GM18507 (cell line): ENCODE results near the gene PDHX.
A peak's percentile ranks its signal among the peaks of the same experiment; 100 is the strongest.
"Not testable (repeated sequence)": the region's sequence is repeated elsewhere in the genome, so short reads cannot be mapped to it uniquely, and the experiment has no call there.

Source experiments
- DNase-seq: peaks from one replicate; pipeline ENCODE4 v3.0.0; 2011; ENCODE audit warnings: low read depth; ENCODE audit not compliant: insufficient read length; ENCODE audit errors: extremely low spot score
- FAIRE-seq: peaks from 2 replicates; lab custom pipeline; 2011; peaks lifted over from hg19 to GRCh38; lab: Jason Lieb, UNC

PDHX gene

DNA sequence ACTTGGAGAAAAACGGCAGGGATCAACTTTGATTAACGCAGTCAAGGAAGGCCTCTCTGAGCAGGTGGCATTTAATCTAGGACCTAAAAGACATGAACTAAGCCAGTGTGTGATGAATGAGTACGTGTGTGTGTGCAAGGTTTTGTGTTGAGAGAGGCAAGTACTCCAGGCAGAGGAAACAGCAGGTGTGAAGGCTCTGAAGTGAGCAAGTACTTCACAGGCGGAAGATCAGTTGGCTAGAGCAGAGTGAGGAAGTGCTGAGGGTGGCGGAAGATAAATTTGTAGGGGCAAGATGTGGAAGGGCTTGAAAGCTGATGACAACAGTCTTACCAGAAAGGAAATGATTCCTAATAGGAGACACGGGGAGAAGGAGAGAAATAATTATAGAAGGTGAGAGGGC lies 7.0 kb upstream of the PDHX start:
- FAIRE-seq: no peak
- DNase-seq: no peak

DNA sequence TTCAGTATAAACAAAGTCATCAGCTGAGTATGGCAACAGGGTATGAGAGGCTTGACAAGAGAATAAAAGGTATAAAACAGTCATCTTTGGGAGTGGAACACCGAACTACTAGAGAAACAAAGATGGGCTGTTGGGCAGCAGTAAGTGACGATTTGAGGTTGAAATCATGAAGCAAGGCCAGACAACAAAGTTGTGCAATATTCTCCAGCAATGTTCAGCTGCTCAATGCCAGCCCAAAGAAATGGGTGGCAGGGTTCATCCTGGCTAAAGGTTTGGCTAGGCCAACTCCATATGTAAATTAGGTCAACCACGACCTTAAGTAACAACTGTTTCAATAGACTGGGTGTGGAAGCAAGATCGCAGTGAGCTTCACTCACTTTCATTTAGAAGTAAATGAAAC lies 6.5 kb upstream of the PDHX start:
- no peak for FAIRE-seq
- no peak for DNase-seq

DNA sequence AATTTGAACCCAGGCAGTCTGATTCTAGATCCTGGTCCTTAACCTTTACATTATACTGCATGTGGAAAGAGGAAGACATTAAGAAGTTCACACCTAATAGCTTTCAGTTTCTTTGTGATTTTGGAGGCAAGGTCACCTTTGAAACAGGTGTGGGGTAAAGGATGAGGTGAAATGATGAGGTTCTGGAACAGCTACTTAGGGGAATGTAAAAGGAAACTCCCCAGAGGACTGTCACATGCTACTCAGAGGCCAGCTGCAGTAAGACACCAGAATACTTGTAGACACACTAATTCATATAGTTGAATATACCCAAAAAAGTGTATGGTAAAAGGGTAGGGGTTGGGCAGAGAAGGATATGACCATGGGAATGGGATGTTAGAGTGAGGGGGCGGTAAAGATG lies 5.6 kb upstream of the PDHX start:
- DNase-seq (no peak), FAIRE-seq (no peak)

DNA sequence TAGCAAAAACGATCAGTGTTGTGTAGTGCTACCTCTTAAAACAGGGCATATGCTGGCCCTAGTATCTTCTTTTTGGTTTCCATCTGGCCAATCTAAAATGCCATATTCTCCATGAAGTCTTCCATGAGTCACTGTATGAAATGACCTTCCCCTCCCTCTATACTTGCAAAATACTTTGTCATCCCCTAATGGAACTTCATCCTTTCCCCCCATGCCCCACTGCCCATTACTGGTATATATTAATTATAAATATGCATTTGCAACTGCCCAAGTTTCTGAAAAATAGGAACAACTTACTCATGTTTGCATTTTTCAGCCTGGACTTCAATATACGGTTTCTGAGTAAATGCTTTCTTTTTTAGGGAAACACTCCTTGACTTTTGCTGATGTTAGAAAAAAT lies 4.7 kb upstream of the PDHX start:
- DNase-seq: no peak

DNA sequence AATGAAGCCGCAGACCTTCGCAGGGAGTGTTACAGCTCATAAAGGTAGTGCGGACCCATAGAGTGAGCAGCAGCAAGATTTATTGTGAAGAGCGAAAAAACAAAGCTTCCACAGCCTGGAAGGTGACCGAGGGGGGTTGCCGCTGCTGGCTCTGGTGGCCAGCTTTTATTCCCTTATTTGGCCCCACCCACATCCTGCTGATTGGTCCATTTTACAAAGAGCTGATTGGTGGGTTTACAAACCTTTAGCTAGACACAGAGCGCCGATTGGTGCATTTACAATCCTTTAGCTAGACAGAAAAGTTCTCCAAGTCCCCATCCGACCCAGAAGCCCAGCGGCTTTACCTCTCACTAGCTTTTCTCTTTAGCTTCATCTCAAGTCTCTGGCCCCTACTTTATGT lies 2.9 kb upstream of the PDHX start:
- DNase-seq, FAIRE-seq: not testable (repeated sequence)

More for the DNA sequence above, 4.7 kb upstream of the PDHX start:
- FAIRE-seq: no peak

DNA sequence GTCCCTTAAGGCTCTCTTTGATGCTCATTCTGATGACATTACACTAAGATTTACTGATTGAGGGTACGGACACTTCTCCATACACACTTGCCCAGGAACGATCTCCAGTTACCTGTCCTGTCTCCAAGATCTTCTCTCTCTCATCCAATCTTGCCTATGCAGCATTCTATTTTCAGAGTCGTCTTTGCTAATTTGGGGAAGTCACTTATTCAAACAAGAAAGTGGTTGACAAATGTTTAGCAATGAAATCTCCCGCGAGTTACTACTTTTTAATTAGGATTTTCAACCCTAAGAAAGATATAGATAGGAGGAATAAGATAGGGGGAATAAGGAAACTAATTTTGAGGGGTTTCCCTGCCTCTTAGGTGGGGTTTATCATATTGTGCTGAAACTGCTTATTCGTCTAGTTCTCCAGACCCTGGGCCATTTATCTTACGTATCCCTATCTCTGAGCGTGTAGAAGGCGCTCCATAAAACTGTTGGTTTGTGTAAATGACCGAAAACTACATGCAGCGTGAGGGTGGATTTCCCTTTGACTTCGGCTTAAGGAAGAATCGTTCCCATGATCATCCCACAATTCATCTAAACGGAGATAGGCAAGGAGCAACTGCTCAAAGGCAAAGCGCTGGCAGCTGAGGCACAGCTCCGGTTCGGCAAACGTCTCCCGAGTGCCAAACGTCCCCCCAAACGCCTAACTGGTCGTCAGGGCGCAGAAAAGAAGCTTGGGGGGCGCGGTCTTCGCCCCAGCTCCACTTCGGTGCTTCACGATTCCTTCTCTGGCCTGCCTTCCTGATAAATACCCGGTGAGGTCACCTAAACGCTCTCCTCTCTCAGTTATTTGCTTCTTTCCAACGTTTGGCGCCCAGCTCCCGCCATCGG lies 1.0 kb upstream of the PDHX start:
- DNase-seq (no peak), FAIRE-seq (peak; percentile 31)

DNA sequence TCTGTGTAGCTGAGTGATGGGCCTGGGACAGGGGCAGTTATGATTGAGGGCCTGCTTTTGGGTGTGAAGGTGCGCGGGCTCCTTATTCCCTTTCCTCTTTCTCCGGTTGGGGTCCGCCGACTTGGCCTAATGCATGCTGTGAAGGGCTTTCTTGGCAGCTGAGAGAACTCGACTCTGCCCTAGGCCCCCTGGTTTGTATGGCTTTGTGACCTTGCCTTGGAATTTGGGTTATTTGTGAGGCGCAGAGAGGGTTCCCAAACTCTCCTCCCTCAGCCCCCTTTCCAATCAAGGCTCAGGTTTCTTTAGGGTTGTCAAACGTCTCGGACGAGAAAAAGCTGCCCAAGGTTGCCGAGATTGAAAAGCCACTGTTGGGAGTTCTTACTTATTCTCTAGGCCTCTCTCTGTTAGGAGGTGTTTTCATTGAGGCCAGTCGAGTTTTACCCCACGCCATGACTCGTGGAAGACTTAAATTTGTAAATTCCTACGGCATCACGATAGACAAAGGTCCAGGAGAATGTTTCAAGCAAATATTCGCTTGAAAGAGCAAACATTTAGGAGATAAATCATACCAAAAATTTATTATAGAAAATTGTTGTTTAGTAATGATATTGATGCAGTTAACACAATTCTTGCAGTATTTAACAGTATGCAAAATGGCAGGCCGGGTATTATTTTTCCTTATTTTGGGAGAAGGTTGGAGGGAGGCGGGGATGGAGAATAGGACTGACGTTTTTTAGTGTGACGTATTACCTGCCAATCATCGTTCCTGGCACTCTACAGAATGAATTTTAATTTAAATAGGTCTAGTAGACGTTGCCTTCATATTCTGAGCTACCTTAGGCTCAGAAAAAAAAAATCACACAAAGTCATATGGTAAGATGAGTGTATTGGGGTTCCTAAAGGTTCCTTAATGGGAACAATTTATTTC lies 689 bp downstream of the PDHX start:
- DNase-seq: no peak

DNA sequence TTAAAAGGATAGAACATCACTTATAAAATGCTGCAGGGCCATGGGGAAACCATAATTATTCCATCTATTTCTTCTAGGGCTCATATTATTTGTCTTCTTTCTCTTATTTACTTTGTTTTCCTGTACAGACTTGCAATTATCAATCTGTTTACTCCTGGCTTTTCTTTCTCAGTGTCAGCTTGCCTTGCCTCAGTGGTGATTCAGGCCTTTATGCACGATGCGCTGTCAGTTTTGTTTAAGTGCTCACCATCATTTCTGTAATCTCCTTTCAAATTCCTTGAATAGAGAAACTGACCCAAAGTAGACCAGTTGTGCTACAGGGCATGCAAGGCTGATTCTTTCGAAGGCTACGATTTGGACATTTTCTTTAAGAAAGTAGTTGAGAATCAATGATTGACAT lies 4.7 kb downstream of the PDHX start:
- no peak for FAIRE-seq
- no peak for DNase-seq

More for the DNA sequence above, 689 bp downstream of the PDHX start:
- no peak for FAIRE-seq

DNA sequence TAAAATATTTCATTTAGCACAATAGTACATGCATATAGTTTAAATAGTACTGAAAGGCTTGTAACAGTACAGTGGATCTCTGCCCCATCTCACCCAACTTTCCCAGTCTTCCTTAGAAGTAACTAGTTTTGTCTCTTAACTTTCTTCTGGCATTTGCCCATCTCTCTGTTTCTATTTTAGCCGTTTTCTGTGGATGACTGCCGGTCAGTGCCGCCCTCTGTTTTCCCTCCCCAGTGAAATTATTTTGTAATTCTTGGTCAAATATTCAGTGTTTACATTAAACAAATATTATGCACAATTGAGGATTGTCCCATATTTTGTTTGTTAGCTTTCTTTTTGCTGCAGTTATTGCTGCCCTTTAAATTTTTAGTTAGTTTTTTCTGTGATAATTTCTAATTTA lies 8.3 kb downstream of the PDHX start:
- FAIRE-seq (no peak), DNase-seq (no peak)

DNA sequence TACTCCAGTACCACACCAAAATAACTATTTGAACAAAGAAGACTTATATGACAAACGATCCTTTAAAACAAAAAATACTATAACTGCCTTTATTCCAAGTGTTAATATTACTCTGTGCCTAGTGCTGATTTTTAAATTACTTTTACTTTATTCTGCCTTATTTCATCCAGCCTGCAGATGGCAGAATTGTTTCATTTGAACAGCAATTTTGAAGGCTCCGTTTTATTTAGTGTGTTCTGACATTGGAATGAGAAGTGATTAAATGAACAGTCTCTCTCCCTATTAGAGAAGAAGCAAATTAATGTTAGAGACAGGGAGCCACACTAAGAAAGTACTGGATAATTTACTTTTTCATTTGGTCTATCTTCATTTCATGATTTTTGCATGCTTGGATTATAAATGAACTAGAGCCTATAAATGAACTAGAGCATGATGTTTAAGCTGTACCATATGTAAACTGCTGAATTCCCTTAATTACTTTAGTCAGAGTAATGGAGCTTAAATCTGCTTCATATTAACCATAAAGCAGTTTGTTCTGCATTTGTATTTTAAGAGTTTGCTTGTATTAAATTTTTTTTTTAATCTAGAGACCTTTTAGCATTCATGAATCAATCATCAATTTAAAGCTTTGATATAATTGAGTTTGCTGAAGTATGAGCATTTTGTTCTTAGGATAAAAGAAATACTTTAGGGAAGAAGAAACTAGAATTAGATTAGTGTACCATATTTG lies 9.8 kb downstream of the PDHX start:
- DNase-seq: no peak
- FAIRE-seq: peak; percentile 70

DNA sequence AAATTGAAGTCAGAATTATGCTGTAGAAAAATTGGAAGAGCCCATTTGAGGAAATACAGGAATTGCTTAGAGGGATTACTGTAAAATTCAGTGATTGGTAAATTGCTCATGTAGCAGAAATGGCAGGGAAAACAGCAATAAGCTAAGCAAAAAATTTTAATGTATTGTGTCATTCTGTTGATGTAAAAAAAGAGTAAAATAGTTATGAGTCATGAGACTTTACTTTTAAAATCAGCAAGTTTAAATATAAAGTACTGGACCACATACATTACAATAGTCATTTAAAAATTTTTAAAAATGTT lies 10.4 kb downstream of the PDHX start:
- no peak for DNase-seq
- FAIRE-seq: no peak

DNA sequence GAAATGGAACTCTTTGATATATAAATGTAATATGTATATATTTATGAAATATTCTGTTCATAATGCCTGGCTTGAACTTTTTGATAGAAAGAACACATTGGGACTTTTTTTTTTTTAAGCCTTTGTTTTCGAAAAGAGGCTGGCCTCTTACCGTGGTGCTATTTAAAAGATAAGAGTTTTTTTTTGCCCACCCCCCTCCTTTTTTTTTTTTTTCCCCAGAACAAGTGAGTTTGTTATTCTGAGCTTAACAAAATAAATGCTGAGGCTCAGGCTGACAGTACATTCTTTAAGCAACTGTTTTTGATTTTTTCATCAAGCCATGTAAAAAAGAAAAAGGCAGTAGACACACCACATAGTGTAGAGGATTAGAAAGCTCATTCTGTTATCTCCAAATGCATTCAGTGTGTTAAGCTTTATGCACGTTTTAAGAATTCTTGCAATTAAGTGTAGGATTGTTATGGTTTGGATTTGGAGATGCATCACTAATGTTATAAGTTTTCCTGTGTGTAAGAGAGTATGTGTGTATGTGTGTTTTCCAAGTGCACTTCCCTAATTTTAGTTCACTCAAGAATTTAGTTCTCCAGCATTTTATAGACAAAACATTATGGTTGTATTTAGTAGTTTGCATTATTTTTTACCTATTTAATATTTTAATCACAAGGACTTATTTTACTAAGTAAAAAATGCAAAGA lies 12.0 kb downstream of the PDHX start:
- FAIRE-seq: no peak
- no peak for DNase-seq

DNA sequence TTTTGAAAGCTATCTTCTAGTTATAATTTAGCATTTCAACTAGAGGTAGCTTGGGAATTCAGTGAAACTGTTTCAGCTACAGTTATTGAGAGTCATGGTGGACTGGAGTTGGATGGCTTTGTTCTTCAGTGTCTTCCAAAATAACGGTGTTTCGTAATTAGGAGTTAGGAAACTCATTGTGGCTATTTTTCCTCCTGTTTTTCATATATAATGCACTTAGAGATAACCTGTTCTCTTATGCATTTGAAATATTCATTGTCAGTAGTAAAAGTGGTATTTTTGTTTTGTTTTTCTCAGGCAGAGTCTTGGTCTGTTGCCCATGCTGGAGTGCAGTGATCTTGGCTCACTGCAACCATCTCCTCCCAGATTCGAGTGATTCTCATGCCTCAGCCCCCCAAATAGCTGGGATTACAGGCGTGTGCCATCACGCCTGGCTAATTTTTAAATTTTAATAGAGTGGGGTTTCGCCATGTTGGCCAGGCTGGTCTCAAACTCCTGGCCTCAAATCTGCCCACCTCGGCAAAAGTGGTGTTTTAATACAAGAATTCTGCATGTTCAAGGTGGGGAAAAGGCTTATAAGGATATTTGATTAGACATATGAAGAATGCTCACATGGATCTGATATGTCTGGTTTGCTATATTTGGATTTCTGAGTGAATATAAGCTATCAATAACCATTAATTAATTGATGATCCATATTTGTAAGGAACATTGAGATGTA lies 12.7 kb downstream of the PDHX start:
- no peak for FAIRE-seq
- no peak for DNase-seq

DNA sequence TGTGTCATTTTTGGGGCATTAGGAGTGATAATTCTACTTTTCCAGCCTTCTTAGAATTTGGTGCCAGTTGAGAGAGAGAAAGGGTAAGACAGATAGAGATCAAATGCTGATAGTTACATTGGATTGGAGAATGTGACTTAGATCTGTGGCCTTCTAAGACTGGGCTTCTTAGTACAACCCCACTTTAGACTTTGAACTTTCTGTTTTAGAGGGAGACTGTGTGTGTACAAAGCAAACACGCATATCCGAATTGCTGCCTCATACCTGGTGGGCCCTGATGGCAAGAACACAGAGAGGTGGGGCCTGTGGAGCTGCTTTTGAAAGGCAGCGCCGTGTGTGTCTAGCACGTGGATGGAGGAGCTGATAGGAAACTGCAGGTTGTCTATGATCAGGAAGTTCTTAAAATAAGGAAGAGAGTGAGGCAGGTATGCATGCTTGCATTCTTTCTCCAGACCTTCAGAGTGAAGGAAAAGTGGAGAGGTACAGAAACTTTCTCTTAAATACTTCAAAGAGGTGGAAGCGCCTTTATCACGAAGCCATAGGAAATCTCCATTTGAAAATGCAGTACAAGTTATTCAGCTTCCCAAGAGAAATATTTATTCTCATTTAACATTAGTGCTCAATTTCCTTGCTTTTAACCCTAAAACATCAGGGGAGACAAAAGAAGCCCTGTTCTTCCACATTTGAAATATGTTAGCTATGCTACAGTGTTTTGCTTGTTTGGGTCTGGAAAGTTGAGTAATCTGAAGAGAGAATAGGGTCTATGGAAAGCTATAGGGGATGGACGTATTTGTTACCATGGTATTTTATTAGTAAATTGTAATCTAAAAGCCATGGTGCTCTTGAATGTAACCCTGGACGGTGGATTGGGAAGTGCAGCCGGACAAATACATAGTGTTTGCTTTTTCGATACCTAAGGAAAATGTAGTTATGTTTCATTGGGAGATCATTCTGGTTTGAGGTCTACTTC lies 13.7 kb downstream of the PDHX start:
- FAIRE-seq: no peak
- no peak for DNase-seq

DNA sequence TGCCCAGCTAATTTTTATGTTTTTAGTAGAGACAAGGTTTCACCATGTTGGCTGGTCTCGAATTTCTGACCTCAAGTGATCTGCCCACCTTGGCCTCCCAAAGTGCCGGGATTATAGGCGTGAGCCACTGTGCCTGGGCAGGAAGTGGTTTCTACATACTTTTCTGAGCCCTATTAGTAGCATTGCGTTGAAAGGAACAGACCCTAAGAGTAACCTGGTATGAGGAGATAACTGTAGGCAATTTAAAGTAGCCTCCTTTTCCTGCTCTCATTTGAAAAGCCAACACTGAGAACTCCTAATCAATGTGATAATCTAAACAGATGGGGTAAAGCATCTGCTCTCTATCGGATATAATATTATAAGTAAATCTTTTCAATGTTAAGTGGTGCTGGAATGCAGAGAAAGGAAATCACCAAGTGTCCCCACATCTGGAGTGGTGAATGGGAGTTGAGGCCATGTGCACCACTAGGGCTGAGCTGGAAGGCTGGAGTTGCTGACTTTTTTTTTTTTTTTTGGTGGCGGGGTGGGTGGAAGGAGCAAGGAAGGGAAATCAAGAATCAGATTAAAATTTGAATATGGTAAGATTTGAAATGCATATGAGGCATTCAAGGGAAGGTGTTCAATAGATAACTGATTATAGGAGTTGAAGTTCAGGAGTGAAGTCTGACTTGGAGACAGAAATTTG lies 20.7 kb downstream of the PDHX start:
- DNase-seq (no peak), FAIRE-seq (no peak)

DNA sequence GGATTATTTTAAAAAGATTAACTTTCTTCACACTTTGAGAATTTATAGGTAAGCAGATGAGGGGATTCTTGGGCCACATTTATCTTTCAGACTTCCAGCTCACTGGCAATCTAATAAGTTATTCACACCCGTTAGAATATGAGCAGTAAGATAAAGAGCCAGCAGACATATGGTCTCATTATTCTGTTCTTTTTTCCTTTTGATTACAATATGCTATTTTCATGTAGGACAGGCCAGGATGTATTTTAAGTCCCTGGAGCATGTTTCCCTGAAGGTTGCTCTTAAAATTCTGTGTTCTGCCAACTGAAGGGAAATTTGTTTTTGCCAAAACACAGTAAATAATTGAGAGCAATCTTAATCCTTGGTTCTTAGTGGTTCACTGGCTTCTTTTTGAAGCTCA lies 22.2 kb downstream of the PDHX start:
- FAIRE-seq (no peak), DNase-seq (no peak)

DNA sequence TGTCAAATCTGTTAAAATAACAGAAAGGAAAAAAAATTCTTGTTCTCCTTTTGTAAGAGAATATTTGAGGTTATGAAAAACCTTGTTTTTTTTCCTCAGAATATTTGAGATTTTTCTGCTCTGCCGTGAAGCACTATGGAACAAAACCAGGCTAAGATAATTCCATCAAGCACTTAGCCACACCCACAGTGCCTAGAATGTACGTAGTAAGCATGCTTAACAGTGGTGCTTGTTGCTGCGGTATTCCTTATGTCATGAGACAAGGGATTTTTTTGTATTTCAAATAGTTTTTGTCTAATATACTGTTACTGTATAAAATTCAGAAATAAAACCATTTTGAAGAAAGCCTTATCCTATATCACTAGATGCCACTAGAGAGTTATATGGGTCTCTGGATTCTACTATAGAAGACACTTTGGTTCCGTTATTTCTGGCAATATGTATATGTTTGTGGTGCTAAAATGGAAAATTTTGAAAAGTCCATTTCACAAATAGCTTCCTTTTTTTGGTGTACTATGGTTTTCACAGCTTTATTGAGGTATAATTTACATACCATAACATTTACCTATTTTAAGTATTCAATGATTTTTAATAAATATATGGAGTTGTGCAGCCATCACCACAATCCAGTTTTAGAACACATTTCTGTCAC lies 23.7 kb downstream of the PDHX start:
- no peak for FAIRE-seq
- DNase-seq: no peak
